Trophoblast cell (in vitro differentiated cells and primary cell): Measurements from ENCODE around the gene RIPOR1.
"Not testable (repeated sequence)": the region's sequence is repeated elsewhere in the genome, so short reads cannot be mapped to it uniquely, and the experiment has no call there.

Experiments used
- DNase-seq, 2 donors: peaks; one replicate each; pipeline ENCODE4 v3.0.0-alpha.2; 2016
- H2AFZ ChIP-seq: 2 replicates; pipeline ENCODE4 v1.6.1; 2013; ENCODE audit warnings: low read length, moderate library complexity, mild to moderate bottlenecking; ENCODE audit not compliant: insufficient read depth, poor library complexity
- H2AK5ac ChIP-seq: 2 replicates; pipeline ENCODE4 v1.6.1; 2013; ENCODE audit warnings: mild to moderate bottlenecking, low read length
- H2BK120ac ChIP-seq: 2 replicates; pipeline ENCODE4 v1.6.1; 2013; ENCODE audit warnings: low read length, mild to moderate bottlenecking, moderate library complexity; ENCODE audit not compliant: insufficient read depth, poor library complexity
- H2BK12ac ChIP-seq: 2 replicates; pipeline ENCODE4 v1.6.1; 2013; ENCODE audit warnings: mild to moderate bottlenecking, low read length, moderate library complexity
- H2BK5ac ChIP-seq: 2 replicates; pipeline ENCODE4 v1.6.1; 2013; ENCODE audit warnings: low read length, low read depth, moderate library complexity, mild to moderate bottlenecking; ENCODE audit not compliant: poor library complexity
- H3K14ac ChIP-seq: 2 replicates; pipeline ENCODE4 v1.6.1; 2013; ENCODE audit warnings: mild to moderate bottlenecking, low read length
- H3K18ac ChIP-seq: 2 replicates; pipeline ENCODE4 v1.6.1; 2013; ENCODE audit warnings: mild to moderate bottlenecking, low read length
- H3K23ac ChIP-seq: 2 replicates; pipeline ENCODE4 v1.6.1; 2013; ENCODE audit warnings: low read length
- H3K27ac ChIP-seq: 2 replicates; pipeline ENCODE4 v1.5.1; 2013; ENCODE audit warnings: low read depth, mild to moderate bottlenecking, inconsistent platforms, low read length, moderate library complexity
- H3K27me3 ChIP-seq: 2 replicates; pipeline ENCODE4 v1.6.1; 2013; ENCODE audit warnings: inconsistent platforms, mild to moderate bottlenecking, low read length, moderate library complexity; ENCODE audit not compliant: insufficient read depth
- H3K36me3 ChIP-seq, 2 experiments: 1 replicate in 1 of 2; 2 replicates in 1 of 2; pipeline ENCODE4 v1.6.1; 2013; ENCODE audit warnings: low read length in 2 of 2, mild to moderate bottlenecking in 2 of 2, moderate library complexity in 1 of 2; ENCODE audit not compliant: insufficient read depth in 2 of 2, control insufficient read depth in 1 of 2
- H3K4ac ChIP-seq: 2 replicates; pipeline ENCODE4 v1.6.1; 2013; ENCODE audit warnings: low read depth, mild to moderate bottlenecking, low read length, moderate library complexity
- H3K4me1 ChIP-seq, 2 experiments: 1 replicate in 1 of 2; 2 replicates in 1 of 2; pipeline ENCODE4 v1.6.1; 2013; ENCODE audit warnings: low read length in 2 of 2, mild to moderate bottlenecking in 2 of 2, moderate library complexity in 1 of 2; ENCODE audit not compliant: insufficient read depth in 2 of 2, control insufficient read depth in 1 of 2
- H3K4me2 ChIP-seq: 2 replicates; pipeline ENCODE4 v1.6.1; 2013; ENCODE audit warnings: inconsistent platforms, mild to moderate bottlenecking, low read length, moderate library complexity
- H3K4me3 ChIP-seq: 2 replicates; pipeline ENCODE4 v1.5.1; 2013; ENCODE audit warnings: mild to moderate bottlenecking, low read depth, low read length, inconsistent platforms
- H3K79me1 ChIP-seq: one replicate; pipeline ENCODE4 v1.6.1; 2013; ENCODE audit warnings: low read length
- H3K79me2 ChIP-seq: 2 replicates; pipeline ENCODE4 v1.6.1; 2013; ENCODE audit warnings: low read length, mild to moderate bottlenecking; ENCODE audit not compliant: control insufficient read depth, insufficient read depth, poor library complexity
- H3K9ac ChIP-seq: 2 replicates; pipeline ENCODE4 v1.6.1; 2013; ENCODE audit warnings: mild to moderate bottlenecking, low read length
- H3K9me3 ChIP-seq: 2 replicates; pipeline ENCODE4 v1.6.1; 2013; ENCODE audit warnings: low read depth, mild to moderate bottlenecking, control low read depth, inconsistent platforms, low read length; ENCODE audit not compliant: insufficient read depth
- H4K12ac ChIP-seq: 2 replicates; pipeline ENCODE4 v1.6.1; 2013; ENCODE audit warnings: low read depth, mild to moderate bottlenecking, low read length, moderate library complexity
- H4K8ac ChIP-seq: 2 replicates; pipeline ENCODE4 v1.6.1; 2013; ENCODE audit warnings: low read depth, mild to moderate bottlenecking, low read length, moderate library complexity
- H4K91ac ChIP-seq: one replicate; pipeline ENCODE4 v1.6.1; 2013; ENCODE audit warnings: low read depth, mild to moderate bottlenecking, low read length, moderate library complexity
- WGBS: extraction: QIAGEN DNeasy Blood & Tissue Kit; methylation state at CpG from one replicate; pipeline ENCODE4 v1.1.7; 2013; ENCODE audit warnings: missing lambda C conversion rate; ENCODE audit not compliant: insufficient read length, insufficient coverage; ENCODE audit errors: extremely low coverage; 5-methylcytosine and 5-hydroxymethylcytosine counted together

RIPOR1 gene

DNA sequence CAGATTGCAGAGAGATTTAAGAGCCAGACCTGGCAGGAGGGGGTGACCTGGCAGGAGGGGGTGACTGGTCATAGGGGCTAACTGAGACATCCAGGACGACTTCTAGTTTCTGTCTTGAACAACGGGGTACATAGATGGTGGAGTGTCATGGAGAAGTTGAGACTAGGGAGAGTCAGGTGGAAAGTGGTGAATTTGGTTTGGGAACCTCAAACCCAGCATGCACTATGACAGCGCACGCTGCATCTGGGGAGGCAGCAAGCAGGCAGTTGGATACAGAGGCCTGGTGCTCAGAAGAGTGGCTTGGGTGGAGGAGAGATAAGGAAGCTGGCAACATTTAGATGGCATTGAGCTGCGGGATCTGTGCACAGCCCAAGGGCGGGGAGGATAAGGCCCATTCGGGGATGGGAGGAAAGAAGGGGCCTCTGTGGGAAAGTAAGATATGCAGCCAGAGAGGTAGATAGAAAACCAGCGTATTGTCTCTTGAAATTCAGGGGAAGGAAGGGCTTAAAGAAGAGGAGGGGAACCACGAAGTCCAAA is 4.5 kb downstream of the RIPOR1 start:
- H4K8ac ChIP-seq, result no peak overlapping the region
- no peak overlapping the region for H3K4me3 ChIP-seq
- DNase-seq, result no peak
- no peaks in the 10 kb centered on the region for H3K27me3 ChIP-seq
- H4K91ac ChIP-seq, result no peak overlapping the region
- no peak overlapping the region for H3K27ac ChIP-seq
- peaks cover 15 to 19% of the 10 kb centered on the region in 2 experiments for H3K4me1 ChIP-seq
- no CpG with 5 or more reads among the region's 9 CpGs for WGBS
- H3K14ac ChIP-seq, result no peak overlapping the region
- H3K23ac ChIP-seq, result no peak overlapping the region
- H2BK120ac ChIP-seq, result no peak overlapping the region
- H3K4ac ChIP-seq, result no peak overlapping the region
- H2AK5ac ChIP-seq, result no peak overlapping the region
- no peak overlapping the region for H3K9ac ChIP-seq
- no peak overlapping the region for H3K18ac ChIP-seq
- peaks cover 33% of the 10 kb centered on the region for H3K79me1 ChIP-seq
- H2BK12ac ChIP-seq, result no peak overlapping the region
- H3K36me3 ChIP-seq, result no peaks in the 10 kb centered on the region
- H3K9me3 ChIP-seq, result peaks cover 1% of the 10 kb centered on the region
- H2AFZ ChIP-seq, result no peak overlapping the region
- H2BK5ac ChIP-seq, result no peak overlapping the region
- no peak overlapping the region for H4K12ac ChIP-seq
- no peak overlapping the region for H3K4me2 ChIP-seq
- H3K79me2 ChIP-seq, result peaks cover 16% of the 10 kb centered on the region

DNA sequence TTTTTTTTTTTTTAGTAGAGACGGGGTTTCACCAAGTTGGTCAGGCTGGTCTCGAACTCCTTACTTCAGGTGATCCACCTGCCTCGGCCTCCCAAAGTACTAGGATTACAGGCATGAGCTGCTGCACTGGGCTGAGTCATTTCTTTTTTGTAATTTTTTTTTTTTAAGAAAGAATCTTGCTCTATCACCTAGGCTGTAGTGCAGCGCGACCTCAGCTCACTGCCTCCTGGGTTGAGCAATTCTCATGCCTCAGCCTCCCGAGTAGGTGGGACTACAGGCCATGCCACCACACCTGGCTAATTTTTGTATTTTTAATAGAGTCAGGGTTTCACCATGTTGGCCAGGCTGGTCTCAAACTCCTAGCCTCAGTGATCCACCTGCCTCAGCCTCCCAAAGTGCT is 5.4 kb downstream of the RIPOR1 start:
- not testable (repeated sequence) for H3K27ac ChIP-seq, H3K9me3 ChIP-seq, H4K91ac ChIP-seq, H3K36me3 ChIP-seq, H2BK5ac ChIP-seq, H3K4me2 ChIP-seq, H3K23ac ChIP-seq, H2AFZ ChIP-seq, H4K12ac ChIP-seq, H3K9ac ChIP-seq, H3K14ac ChIP-seq, H2BK120ac ChIP-seq, H3K18ac ChIP-seq, H3K4me3 ChIP-seq, H3K4ac ChIP-seq, H4K8ac ChIP-seq, H2AK5ac ChIP-seq, H2BK12ac ChIP-seq, H3K27me3 ChIP-seq
- H3K79me2 ChIP-seq, result peaks cover 18% of the 10 kb centered on the region
- H3K4me1 ChIP-seq, result peaks cover 18 to 24% of the 10 kb centered on the region in 2 experiments
- H3K79me1 ChIP-seq, result peaks cover 31% of the 10 kb centered on the region
- WGBS, result no CpG with 5 or more reads among the region's 6 CpGs
- DNase-seq, result peak; percentile 72 to 73

DNA sequence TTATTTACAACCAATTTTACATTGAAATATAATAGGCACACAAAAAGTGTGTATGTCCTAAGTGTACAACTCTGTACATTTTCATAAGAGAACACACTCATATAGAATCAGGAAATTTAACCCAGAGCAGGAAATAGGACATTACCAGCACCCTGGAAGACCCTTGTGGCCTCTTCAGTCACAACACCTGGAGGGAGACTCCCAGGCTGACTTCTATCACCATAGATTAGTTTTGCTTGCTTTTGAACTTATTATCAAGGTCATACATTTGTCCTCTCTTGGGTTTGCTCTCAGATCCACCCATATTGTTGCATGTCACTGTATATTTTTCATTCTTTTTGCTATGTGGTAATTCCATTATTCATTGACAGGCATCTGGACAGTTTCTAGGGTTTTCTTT is 5.8 kb downstream of the RIPOR1 start:
- Histone ChIP-seq H3K9ac (no peak overlapping the region), H3K18ac (no peak overlapping the region), H3K27me3 (no peaks in the 10 kb centered on the region)

DNA sequence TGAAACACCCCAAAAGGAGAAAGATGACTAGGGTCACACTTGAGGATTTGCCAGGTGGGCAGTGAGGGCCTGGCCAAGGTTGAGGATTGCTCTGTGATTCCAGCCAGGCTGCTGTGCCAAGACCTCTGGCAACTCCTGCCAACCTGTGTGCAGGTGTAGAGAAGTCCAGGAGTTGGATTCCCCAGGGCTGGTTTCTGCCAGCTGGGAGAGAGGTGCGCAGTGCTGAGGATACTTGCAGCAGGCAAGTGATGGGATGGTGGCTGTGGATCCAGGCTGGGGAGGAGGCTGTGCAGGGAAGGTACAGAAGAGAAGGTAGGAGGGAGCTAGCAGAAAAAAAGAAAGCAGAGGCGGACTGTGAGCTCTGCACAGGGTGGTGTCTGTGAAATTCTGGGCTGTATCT is 6.6 kb downstream of the RIPOR1 start:
- Histone ChIP-seq H2BK120ac (no peak overlapping the region), H3K79me2 (peaks cover 9% of the 10 kb centered on the region), H4K12ac (no peak overlapping the region), H3K9ac (no peak overlapping the region), H3K79me1 (peaks cover 19% of the 10 kb centered on the region), H3K4me2 (no peak overlapping the region), H3K36me3 (peaks cover 8 to 12% of the 10 kb centered on the region in 2 experiments), H3K4ac (no peak overlapping the region), H3K14ac (no peak overlapping the region), H3K4me3 (no peak overlapping the region), H2BK12ac (no peak overlapping the region), H2BK5ac (no peak overlapping the region), H2AFZ (no peak overlapping the region), H3K27ac (no peak overlapping the region), H3K9me3 (peaks cover 1% of the 10 kb centered on the region), H3K18ac (no peak overlapping the region), H2AK5ac (no peak overlapping the region), H3K23ac (no peak overlapping the region), H4K91ac (no peak overlapping the region), H4K8ac (no peak overlapping the region), H3K27me3 (no peaks in the 10 kb centered on the region), H3K4me1 (peaks cover 12 to 23% of the 10 kb centered on the region in 2 experiments)
- no CpG with 5 or more reads among the region's 2 CpGs for whole genome bisulfite sequencing
- no peak for DNase-seq

More for the DNA sequence above, 5.8 kb downstream of the RIPOR1 start:
- no peak overlapping the region for H4K91ac ChIP-seq
- no peak overlapping the region for H3K4ac ChIP-seq
- no peak overlapping the region for H3K27ac ChIP-seq
- H3K79me1 ChIP-seq, result peaks cover 26% of the 10 kb centered on the region
- peaks cover 13% of the 10 kb centered on the region for H3K79me2 ChIP-seq
- no peak overlapping the region for H2AFZ ChIP-seq
- H2AK5ac ChIP-seq, result no peak overlapping the region
- no peak overlapping the region for H3K4me3 ChIP-seq
- H4K12ac ChIP-seq, result no peak overlapping the region
- no peak overlapping the region for H2BK12ac ChIP-seq
- DNase-seq, result peak in 1 of 2 donors; percentile 14
- no peak overlapping the region for H3K23ac ChIP-seq
- no peak overlapping the region for H3K14ac ChIP-seq
- peaks cover under 1 to 5% of the 10 kb centered on the region in 2 experiments for H3K36me3 ChIP-seq
- no peak overlapping the region for H2BK120ac ChIP-seq
- no peak overlapping the region for H3K4me2 ChIP-seq
- H4K8ac ChIP-seq, result no peak overlapping the region
- peaks cover 1% of the 10 kb centered on the region for H3K9me3 ChIP-seq
- no peak overlapping the region for H2BK5ac ChIP-seq
- peaks cover 17 to 25% of the 10 kb centered on the region in 2 experiments for H3K4me1 ChIP-seq
